AG04450 (cell line): ENCODE results near the gene OGFOD1. TPM values are rescaled to one million over a fixed set of nuclear protein-coding genes. Genes with fewer than 3 reads are reported as not detected.

ENCODE experiments used
- CTCF ChIA-PET: fragments of 300-600, 350-600 bp; formaldehyde crosslinking; extraction: SDS; loops from one replicate; lab custom pipeline; 2022; ENCODE audit warnings: antibody characterized with exemption, inconsistent platforms; lab: Charles Lee
- POLR2A ChIA-PET: fragments of 350-600 bp; formaldehyde crosslinking; extraction: SDS; loops from one replicate; lab custom pipeline; 2021; ENCODE audit warnings: antibody characterized with exemption, inconsistent platforms; lab: Yijun Ruan, JAX
- DNase-seq: peaks from one replicate; pipeline ENCODE4 v3.0.0-alpha.2; 2011; ENCODE audit warnings: low read depth, low spot score
- H3K27ac ChIP-seq: one replicate; pipeline ENCODE4 v1.5.1; 2012; ENCODE audit warnings: low read depth, low read length, control low read depth
- H3K27me3 ChIP-seq: one replicate; pipeline ENCODE4 v1.6.0; 2012; ENCODE audit warnings: low read length; ENCODE audit not compliant: control insufficient read depth, insufficient read depth
- H3K4me3 ChIP-seq: 2 replicates; pipeline ENCODE4 v1.5.1; 2011; ENCODE audit warnings: mild to moderate bottlenecking, low read depth, low read length, control low read depth
- H3K9me3 ChIP-seq: 2 replicates; pipeline ENCODE4 v1.5.1; 2012; ENCODE audit warnings: low read length; ENCODE audit not compliant: control insufficient read depth, insufficient read depth
- polyA plus RNA-seq: library from polyadenylated mRNA; depleted of rRNA; stranded (reverse); fragments of >200 nt; gene quantifications from 2 replicates; pipeline ENCODE4 v1.2.3, GENCODE V29; 2011
- TF ChIP-seq, protein P1 (sequence below): IDR thresholded peaks from 2 replicates; pipeline ENCODE4 v1.5.1; 2011; ENCODE audit warnings: low read depth, low read length, control low read depth, inconsistent platforms

The OGFOD1 gene
- polyA plus RNA-seq, 1 experiment, result 89.0 TPM

DNA sequence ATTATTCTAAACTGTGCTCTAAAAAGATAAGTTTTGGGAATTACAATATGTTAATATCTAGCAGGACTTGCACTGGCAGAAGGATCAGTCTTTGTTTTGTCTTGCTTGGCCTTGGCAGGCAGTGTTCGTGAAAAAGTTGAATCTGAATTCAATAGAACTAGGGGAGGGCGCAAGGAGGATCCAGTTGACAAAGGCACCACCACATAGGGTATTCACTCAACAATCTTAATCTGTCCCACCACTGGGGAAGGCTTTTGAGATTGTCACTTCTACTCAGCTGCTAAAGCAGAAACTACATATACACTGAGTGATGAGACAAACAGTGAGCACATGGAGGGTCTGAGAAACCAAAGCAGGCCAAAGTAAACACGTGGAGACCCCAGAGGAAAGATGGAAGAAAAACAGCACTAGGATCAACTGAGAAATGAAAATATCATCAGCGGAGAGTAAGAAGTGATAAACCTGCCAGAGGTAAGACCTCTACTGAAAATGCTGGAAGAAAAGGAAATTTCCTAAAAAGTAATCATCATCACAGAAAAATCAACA is 28.4 kb upstream of the OGFOD1 start:
- TF ChIP-seq, protein P1, sequence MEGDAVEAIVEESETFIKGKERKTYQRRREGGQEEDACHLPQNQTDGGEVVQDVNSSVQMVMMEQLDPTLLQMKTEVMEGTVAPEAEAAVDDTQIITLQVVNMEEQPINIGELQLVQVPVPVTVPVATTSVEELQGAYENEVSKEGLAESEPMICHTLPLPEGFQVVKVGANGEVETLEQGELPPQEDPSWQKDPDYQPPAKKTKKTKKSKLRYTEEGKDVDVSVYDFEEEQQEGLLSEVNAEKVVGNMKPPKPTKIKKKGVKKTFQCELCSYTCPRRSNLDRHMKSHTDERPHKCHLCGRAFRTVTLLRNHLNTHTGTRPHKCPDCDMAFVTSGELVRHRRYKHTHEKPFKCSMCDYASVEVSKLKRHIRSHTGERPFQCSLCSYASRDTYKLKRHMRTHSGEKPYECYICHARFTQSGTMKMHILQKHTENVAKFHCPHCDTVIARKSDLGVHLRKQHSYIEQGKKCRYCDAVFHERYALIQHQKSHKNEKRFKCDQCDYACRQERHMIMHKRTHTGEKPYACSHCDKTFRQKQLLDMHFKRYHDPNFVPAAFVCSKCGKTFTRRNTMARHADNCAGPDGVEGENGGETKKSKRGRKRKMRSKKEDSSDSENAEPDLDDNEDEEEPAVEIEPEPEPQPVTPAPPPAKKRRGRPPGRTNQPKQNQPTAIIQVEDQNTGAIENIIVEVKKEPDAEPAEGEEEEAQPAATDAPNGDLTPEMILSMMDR, result no peak
- ChIA-PET POLR2A (no interaction called here), CTCF (no interaction called here)
- Histone ChIP-seq H3K27me3 (no peaks in the 10 kb centered on the region), H3K27ac (no peak overlapping the region), H3K4me3 (peak overlapping the region; percentile 3; the same call in 1 of the 2 replicates), H3K9me3 (no peaks in the 10 kb centered on the region)
- DNase-seq, result no peak

DNA sequence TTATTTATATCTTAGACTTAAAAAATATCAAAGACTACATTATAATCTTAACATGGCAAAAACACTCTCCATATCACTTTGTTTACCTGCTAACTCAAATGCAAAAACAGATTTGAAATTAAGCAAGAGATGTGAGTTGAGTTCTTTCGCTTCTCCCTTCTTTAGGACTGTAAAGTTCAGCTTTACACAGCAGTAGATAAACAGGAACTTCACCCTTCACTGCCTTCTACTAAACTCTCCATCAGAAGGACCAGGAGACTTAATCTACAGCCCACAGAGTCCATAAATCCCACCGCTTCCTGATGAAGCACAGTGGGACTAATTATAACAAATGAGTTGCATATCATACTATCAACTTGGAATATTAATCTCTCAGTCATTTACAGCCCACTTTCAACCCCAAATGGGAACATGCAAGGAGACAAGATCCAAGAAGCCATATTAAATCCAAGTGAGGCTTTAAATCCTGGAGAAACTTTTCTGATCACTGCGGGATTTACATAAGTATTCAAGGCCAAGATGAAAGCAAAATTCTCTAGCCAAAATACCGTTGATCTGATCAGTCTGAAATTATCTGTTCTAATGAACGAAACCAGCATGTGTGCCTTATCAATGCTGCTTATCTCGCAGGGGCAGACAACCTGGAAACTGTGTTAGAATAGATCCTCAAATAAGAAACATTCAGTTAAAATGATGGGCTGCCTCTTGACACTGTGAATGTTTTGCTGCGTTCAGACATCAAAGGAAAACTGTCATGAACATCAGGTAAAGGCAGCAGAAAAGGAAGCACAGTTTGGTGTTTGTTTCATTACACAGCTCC is 27.6 kb upstream of the OGFOD1 start:
- peak overlapping the region; percentile 76 for H3K4me3 ChIP-seq
- no peak overlapping the region for H3K27ac ChIP-seq
- no peak for DNase-seq
- CTCF ChIA-PET, result no interaction called here
- TF ChIP-seq, protein P1, result no peak
- POLR2A ChIA-PET, result no interaction called here
- H3K9me3 ChIP-seq, result no peaks in the 10 kb centered on the region
- no peaks in the 10 kb centered on the region for H3K27me3 ChIP-seq

DNA sequence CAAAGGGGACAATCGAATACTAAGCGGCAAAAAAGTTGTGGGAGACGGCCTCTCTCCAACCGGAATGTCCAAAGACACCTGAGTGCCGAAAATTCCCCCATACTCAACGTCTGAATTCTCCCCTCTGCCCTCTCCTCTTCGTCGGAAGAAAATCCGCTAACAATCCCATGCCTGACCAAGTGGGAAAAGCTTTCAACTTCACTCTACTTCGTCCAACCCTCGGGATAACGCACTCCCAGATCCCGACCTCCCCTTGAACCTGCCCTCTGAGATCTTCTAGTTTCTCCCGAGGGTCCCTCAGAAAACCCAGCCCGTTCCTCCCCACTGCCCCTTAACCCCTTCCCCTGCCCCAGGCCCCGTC is 27.0 kb upstream of the OGFOD1 start:
- POLR2A ChIA-PET, result no interaction called here

DNA sequence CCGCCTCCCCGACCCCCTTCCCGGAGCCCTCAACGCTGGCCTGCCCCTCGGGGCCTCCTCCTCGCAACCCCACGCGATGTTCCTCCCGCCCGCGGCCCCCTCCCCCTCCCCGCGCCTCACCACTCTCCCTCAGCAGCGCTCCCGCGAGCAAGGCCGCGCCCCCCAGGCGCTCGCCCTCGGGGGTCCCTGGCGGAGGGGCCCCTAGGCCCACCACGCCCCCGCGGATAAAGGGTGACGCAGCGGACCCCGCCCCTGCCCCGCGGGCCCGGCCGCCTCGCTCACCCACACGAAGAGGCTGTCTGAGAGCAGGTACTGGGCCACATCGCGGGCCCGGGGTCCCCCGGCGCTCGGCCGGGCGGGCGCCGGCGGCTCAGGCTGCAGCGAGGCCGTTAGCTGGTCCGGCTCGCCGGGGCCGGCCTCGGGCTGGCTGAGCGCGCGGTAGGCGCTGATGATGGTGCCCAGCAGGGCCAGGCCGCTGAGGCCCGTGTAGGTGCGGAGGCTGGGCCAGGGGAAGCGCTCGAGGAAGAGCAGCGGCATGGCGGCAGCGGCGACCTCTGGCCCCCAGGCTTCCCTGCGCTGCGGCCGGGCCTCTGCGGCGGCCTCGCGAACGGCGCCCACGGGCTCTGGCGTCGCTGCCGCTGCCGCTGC is 26.4 kb upstream of the OGFOD1 start:
- H3K27ac ChIP-seq, result no peak overlapping the region
- H3K27me3 ChIP-seq, result no peaks in the 10 kb centered on the region
- TF ChIP-seq, protein P1, result no peak
- peak overlapping the region; percentile 76 for H3K4me3 ChIP-seq
- CTCF ChIA-PET, result interaction anchor here (1.6 kb wide), 1 partner anchor 16 kb away, joined by 5 read pairs; no protein-coding TSS in a partner anchor
- DNase-seq, result no peak
- H3K9me3 ChIP-seq, result no peaks in the 10 kb centered on the region
- POLR2A ChIA-PET, result no interaction called here

More for the DNA sequence above, 27.0 kb upstream of the OGFOD1 start:
- DNase-seq, result no peak
- Histone ChIP-seq H3K9me3 (no peaks in the 10 kb centered on the region), H3K27me3 (no peaks in the 10 kb centered on the region), H3K27ac (no peak overlapping the region), H3K4me3 (peak overlapping the region; percentile 76)
- TF ChIP-seq, protein P1, result no peak
- CTCF ChIA-PET, result interaction anchor here (1.6 kb wide), 1 partner anchor 15 kb away, joined by 5 read pairs; no protein-coding TSS in a partner anchor

DNA sequence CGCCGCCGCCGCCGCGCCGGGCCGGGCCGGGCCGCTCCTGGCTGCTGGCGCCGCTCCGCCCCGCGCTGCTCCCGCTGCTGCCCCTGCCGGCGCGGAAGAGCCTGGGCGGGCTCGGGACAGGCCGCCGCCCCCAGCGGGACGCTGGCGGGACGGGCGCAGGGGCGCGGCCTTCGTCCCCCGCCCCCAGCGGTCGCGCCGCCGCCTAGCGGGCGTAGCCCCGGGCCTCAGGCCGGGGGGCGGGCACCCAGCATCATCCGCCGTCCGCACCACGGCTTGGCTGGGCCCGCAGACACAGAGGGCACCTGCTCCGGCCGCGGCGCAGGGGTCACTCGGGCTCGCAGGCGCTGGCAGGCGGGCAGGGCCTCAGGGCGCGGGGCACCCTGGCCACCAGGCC is 25.9 kb upstream of the OGFOD1 start, which contains the start of gene AMFR:
TSS of gene AMFR (minus strand) at position 107 of the 394 bp plus-strand sequence. CDS start 218 bp downstream, outside the sequence.
- Histone ChIP-seq H3K27ac (no peak within 1 kb of the TSS), H3K27me3 (no peaks in the 10 kb centered on the region), H3K9me3 (no peaks in the 10 kb centered on the region), H3K4me3 (peak within 1 kb of the TSS; percentile 76)
- CTCF ChIA-PET, result interaction anchor here (1.6 kb wide), 1 partner anchor 16 kb away, joined by 5 read pairs; no protein-coding TSS in a partner anchor
- TF ChIP-seq, protein P1, result no peak; the same call in 1 of the 2 replicates
- DNase-seq, result peak; percentile 36
- POLR2A ChIA-PET, result no interaction called here
